OCI-LY7 (cell line): ENCODE data around the gene EVI5.

ENCODE experiments used
- EZH2phosphoT487 ChIP-seq: fragments of 200-600 bp; sonication (generic); IDR thresholded peaks from 2 replicates; pipeline ENCODE4 v1.6.1; 2018; ENCODE audit warnings: low read depth, borderline replicate concordance, mild to moderate bottlenecking, mixed run types, antibody characterized with exemption, low read length, moderate library complexity, mixed read lengths
- TF ChIP-seq, protein P1 (sequence below): fragments of 200-600 bp; sonication (generic); conservative IDR thresholded peaks from 2 replicates; pipeline ENCODE4 v1.5.1; 2014; ENCODE audit warnings: mild to moderate bottlenecking, antibody characterized with exemption, low read length, moderate library complexity, mixed read lengths

DNA sequence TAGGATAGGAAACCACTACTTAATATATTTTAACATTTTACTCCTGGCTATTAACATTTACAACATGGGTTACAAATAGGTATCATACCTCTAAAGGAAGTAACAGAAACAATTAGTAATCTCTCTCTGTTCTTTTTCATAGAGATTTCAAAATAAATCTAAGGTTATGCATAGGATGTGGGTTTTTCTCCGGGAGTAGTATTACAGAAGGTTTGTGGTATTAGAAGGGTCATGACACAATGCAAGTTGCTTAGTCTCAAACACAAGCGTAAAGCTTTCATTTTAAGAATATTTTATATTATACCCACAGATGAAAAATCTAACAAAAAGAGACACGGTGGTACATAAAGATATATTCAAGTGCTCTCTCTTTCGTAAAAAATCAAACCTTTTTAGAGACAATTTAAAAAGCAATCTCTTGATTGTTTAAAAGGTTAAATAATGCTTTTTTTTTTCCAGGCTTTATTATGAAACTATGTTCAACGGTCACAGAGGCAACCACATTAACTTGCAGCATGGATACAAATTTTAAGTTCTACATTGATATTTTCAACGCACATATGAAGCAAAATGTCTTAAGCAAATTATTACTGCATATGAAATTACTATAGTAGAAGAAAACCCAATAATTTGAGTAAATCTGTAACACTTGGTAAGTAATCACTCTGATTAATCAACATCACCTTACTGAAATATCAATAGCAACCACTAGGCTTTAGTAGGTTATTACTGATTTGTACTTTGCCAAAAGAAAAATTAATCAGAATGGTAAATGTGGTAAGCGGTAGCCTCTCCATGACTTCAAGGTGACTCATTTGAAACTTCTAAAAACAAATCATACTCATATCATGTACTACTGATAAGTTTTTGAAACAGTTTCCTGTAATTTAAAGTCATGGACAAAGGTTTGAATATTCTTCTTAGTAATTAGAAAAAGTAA lies 200.8 kb downstream of the EVI5 start:
- TF ChIP-seq, protein P1, sequence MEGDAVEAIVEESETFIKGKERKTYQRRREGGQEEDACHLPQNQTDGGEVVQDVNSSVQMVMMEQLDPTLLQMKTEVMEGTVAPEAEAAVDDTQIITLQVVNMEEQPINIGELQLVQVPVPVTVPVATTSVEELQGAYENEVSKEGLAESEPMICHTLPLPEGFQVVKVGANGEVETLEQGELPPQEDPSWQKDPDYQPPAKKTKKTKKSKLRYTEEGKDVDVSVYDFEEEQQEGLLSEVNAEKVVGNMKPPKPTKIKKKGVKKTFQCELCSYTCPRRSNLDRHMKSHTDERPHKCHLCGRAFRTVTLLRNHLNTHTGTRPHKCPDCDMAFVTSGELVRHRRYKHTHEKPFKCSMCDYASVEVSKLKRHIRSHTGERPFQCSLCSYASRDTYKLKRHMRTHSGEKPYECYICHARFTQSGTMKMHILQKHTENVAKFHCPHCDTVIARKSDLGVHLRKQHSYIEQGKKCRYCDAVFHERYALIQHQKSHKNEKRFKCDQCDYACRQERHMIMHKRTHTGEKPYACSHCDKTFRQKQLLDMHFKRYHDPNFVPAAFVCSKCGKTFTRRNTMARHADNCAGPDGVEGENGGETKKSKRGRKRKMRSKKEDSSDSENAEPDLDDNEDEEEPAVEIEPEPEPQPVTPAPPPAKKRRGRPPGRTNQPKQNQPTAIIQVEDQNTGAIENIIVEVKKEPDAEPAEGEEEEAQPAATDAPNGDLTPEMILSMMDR, result no peak
- TF ChIP-seq EZH2phosphoT487, result no peak
